Activated gamma-delta T cell (primary cell): ENCODE data around the gene CFHR3.
"Not testable (repeated sequence)": the region's sequence is repeated elsewhere in the genome, so short reads cannot be mapped to it uniquely, and the experiment has no call there.

Source experiments
- DNase-seq: peaks from one replicate; lab custom pipeline; 2025; lab: John Stamatoyannopoulos, UW
- total RNA-seq, 2 donors: gene quantifications; one replicate each; lab custom pipeline; 2026; lab: John Stamatoyannopoulos, UW

The CFHR3 gene
- total RNA-seq, result 0 reads per million in 2 donors

- no peak for DNase-seq
Measured at GRCh38 chr1:196774603-196775002, at the start of gene CFHR3. TSS of gene CFHR3 (plus strand) at chr1:196774840. CDS start at chr1:196774887, 47 bp downstream.

GRCh38 chr1:196732526-196732925 is 42.1 kb upstream of the CFHR3 start:
- DNase-seq, result no peak

GRCh38 chr1:196733091-196733970 is 41.3 kb upstream of the CFHR3 start:
- no peak for DNase-seq

GRCh38 chr1:196734006-196734405 is 40.6 kb upstream of the CFHR3 start:
- DNase-seq, result no peak

GRCh38 chr1:196734460-196734859 is 40.2 kb upstream of the CFHR3 start:
- no peak for DNase-seq

GRCh38 chr1:196738730-196739129 is 35.9 kb upstream of the CFHR3 start:
- no peak for DNase-seq

GRCh38 chr1:196743244-196743643 is 31.4 kb upstream of the CFHR3 start:
- DNase-seq, result not testable (repeated sequence)

- DNase-seq, result not testable (repeated sequence)
Measured at GRCh38 chr1:196765019-196765740, 9.5 kb upstream of the CFHR3 start.

GRCh38 chr1:196769823-196770222 is 4.8 kb upstream of the CFHR3 start:
- not testable (repeated sequence) for DNase-seq

- no peak for DNase-seq
Measured at GRCh38 chr1:196773713-196774112, 927 bp upstream of the CFHR3 start.

- no peak for DNase-seq
Measured at GRCh38 chr1:196774175-196774574, 465 bp upstream of the CFHR3 start.

GRCh38 chr1:196777603-196778002 is 3.0 kb downstream of the CFHR3 start:
- no peak for DNase-seq

GRCh38 chr1:196779093-196779492 is 4.5 kb downstream of the CFHR3 start:
- DNase-seq, result no peak

- DNase-seq, result not testable (repeated sequence)
Measured at GRCh38 chr1:196791252-196791651, 16.6 kb downstream of the CFHR3 start.

GRCh38 chr1:196794103-196794502 is 19.5 kb downstream of the CFHR3 start:
- DNase-seq, result not testable (repeated sequence)

GRCh38 chr1:196797891-196798290 is 23.3 kb downstream of the CFHR3 start:
- no peak for DNase-seq

GRCh38 chr1:196801920-196802319 is 27.3 kb downstream of the CFHR3 start:
- not testable (repeated sequence) for DNase-seq

GRCh38 chr1:196808529-196809235 is 34.0 kb downstream of the CFHR3 start:
- no peak for DNase-seq

GRCh38 chr1:196817442-196817841 is 42.8 kb downstream of the CFHR3 start:
- not testable (repeated sequence) for DNase-seq

GRCh38 chr1:196819531-196819930 is 44.9 kb downstream of the CFHR3 start, which contains the start of gene CFHR1:
TSS of gene CFHR1 (plus strand) at chr1:196819731. CDS start at chr1:196819845, 114 bp downstream.
- not testable (repeated sequence) for DNase-seq

- not testable (repeated sequence) for DNase-seq
Measured at GRCh38 chr1:196827860-196828259, 53.2 kb downstream of the CFHR3 start.
